HG03378 (cell line): ENCODE data around the gene SLC20A1.
A peak's percentile ranks its signal among the peaks of the same experiment; 100 is the strongest.
"Not testable (repeated sequence)": the region's sequence is repeated elsewhere in the genome, so short reads cannot be mapped to it uniquely, and the experiment has no call there.

Source experiments
- ATAC-seq: cut with Tn5 transposase; IDR thresholded peaks from one replicate; pipeline ENCODE4 v1.9.1; 2021; ENCODE audit warnings: mild to moderate bottlenecking, moderate library complexity; ENCODE audit not compliant: unreplicated experiment

Gene SLC20A1

DNA sequence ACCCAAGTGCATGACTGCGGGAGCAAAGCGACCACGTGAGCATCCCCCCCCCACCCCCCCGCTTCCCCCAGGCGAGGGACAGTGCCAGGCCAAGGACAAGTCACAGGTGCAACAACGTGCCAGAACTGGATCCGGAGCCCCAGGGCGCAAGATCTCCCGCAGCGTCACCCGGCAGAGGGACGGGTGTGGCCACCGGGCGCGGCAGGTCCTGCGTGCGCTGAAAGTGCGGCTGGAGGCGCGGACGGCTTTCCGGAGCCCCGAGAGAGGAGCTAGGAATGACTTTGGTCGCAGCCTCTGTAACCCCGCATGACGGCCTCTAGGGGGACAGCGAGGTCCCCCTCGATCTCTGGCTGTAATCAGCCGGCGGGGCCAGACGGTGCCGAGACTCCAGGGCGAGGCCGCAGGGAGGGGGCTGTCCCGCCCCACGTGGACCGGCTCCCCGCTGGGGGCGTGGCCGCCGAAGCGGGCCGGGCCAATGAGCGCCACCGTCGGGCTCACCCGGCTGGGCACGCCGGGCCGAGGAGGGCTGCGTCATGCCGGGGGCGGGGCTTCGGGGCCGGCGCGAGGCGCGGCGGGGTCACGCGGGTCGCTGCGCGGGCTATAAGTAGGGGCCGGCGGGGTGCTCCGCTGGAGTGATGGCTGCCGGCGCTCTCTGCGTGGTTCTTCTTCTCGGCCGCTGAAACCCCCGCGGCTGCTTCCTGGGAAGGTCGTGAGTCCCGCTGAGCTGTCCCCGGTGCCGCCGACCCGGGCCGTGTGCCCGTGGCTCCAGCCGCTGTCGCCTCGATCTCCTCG lies at the start of gene SLC20A1:
TSS of gene SLC20A1 (plus strand) at position 630 of the 792 bp plus-strand sequence. CDS start 890 bp downstream, outside the sequence.
- ATAC-seq = peak; percentile 71

- ATAC-seq = no peak
Measured at GRCh38 chr2:112597537-112598322, 48.0 kb upstream of the SLC20A1 start.

DNA sequence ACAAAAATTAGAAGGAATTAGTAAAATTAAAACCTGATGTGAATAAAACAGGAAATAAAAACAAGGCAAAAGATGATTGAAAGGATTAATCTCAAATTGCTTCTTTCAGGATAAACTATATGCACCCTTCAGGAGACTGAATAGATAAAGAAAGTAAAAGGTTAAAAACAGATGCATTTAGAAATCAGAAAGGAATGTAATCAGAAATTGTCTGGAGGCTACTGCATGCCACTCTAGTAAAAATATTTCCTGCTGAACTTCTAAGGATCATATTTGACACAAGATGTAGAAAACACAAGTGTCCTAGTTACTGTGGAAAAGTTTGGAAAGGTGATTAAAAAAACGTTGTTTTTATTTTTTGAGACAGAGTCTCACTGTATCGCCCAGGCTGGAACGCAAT lies 45.1 kb upstream of the SLC20A1 start:
- no peak for ATAC-seq

DNA sequence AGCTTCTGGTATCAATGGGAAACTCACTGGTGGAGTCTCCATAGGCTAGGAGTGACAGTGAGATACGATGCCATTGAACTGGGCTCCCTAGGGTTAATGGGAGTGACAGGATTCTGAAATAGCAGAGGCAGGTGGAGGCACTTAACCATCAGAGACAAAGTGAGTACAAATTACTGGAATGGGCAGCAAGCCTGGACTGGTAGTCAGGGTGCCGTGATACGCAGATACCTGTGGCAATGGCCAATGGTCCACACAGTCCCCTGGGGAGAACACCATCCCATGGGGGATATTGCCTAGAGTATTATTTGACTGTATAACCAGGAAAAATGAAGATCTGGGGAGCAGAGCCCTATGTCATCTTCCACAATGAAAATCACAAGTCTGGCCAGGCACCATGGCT lies 44.0 kb upstream of the SLC20A1 start:
- no peak for ATAC-seq

GRCh38 chr2:112602917-112603316 lies 42.8 kb upstream of the SLC20A1 start:
- no peak for ATAC-seq

DNA sequence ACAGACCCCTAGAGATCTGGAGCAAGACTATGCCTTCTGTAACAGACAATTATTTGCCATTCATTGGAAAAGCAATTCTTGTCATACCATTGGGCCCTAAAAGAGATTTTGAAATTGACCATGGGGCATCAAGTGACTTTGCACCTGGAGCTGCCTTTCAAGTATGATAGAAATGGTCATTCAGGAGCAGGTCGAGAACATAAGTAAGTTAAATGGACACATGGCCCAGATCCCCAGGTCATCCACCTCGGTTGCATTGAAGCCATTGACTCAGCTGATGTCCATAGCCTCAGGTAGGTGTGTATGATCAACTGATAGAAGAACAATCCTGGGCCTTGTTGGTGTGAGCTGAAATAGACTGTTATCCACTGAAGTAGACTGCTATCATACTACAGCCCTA lies 42.0 kb upstream of the SLC20A1 start:
- ATAC-seq = no peak

DNA sequence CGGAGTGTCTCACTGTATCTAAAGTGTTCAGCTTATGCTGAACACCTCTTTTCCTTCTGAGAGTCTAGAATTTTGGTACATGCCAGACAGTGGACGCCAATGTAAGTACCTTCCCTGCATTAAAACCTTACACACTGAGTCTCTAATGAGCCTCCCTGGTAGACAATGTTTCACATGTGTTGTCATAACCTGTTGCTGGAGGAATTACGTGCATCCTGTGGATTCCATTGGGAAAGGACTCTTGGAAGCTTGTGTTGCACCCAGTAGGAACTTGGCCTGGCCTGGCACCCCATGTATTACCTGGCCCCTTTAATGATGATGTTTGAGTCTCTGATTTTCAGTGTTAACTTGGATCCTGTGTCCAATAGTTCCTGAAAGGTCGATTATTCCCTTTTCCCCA lies 40.8 kb upstream of the SLC20A1 start:
- ATAC-seq = no peak

- ATAC-seq = no peak
Measured at GRCh38 chr2:112605926-112606325, 39.8 kb upstream of the SLC20A1 start.

GRCh38 chr2:112606547-112606946 lies 39.2 kb upstream of the SLC20A1 start:
- ATAC-seq = no peak

- no peak for ATAC-seq
Measured at GRCh38 chr2:112607680-112608438, 37.9 kb upstream of the SLC20A1 start.

DNA sequence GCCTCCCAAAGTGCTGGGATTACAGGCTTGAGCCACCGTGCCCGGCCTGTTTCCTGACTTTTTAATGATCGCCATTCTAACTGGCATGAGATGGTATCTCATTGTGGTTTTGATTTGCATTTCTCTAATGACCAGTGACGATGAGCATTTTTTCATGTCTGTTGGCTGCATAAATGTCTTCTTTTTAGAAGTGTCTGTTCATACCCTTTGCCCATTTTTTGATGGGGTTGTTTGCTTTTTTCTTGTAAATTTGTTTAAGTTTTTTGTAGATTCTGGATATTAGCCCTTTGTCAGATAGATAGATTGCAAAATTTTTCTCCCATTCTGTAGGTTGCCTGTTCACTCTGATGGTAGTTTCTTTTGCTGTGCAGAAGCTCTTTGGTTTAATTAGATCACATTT lies 36.4 kb upstream of the SLC20A1 start:
- ATAC-seq = not testable (repeated sequence)

DNA sequence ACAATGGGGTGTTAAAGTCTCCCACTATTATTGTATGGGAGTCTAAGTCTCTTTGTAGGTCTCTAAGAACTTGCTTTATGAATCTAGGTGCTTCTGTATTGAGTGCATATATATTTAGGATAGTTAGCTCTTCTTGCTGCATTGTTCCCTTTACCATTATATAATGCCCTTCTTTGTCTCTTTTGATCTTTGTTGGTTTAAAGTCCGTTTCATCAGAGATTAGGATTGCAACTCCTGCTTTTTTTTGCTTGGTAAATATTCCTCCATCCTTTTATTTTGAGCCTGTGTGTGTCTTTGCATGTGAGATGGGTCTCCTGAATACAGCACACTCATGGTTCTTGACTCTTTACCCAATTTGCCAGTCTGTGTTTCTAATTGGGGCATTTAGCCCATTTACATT lies 33.5 kb upstream of the SLC20A1 start:
- not testable (repeated sequence) for ATAC-seq

GRCh38 chr2:112614201-112614840 lies 31.4 kb upstream of the SLC20A1 start:
- ATAC-seq = no peak

DNA sequence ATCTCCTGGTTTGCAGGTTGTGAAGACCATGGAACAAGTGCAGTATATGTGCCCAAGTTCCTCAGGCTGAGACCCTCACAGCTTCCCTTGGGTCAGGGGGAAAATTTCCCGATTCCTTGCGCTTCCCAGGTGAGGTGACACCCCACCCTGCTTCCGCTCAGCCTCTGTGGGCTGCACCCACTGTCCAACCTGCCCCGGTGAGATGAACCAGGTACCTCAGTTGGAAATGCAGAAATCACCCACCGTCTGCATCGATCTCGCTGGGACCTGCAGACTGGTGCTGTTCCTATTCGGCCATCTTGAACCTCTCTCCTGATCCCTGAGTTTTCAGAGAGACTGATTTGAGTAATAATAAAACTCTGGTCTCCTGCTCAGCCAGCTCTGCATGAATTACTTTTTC lies 30.7 kb upstream of the SLC20A1 start:
- ATAC-seq = no peak

DNA sequence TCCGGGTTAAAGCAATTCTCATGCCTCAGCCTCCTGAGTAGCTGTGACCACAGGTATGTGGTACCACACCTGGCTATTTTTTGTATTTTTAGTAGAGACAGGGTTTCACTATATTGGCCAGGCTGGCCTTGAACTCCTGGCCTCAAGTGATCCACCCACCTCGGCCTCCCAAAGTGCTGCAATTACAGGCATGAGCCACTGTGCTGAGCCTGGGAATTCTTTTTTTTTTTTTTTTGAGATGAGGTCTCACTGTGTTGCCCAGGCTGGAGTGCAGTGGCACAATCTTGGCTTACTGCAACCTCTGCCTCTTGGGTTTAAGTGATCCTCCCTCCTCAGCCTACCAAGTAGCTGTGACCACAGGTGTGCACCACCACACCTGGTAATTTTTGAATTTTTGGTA lies 29.9 kb upstream of the SLC20A1 start:
- not testable (repeated sequence) for ATAC-seq

- ATAC-seq = no peak
Measured at GRCh38 chr2:112618383-112618782, 27.4 kb upstream of the SLC20A1 start.

GRCh38 chr2:112621790-112622527 lies 23.8 kb upstream of the SLC20A1 start:
- no peak for ATAC-seq

- no peak for ATAC-seq
Measured at GRCh38 chr2:112622528-112622849, 23.2 kb upstream of the SLC20A1 start.

DNA sequence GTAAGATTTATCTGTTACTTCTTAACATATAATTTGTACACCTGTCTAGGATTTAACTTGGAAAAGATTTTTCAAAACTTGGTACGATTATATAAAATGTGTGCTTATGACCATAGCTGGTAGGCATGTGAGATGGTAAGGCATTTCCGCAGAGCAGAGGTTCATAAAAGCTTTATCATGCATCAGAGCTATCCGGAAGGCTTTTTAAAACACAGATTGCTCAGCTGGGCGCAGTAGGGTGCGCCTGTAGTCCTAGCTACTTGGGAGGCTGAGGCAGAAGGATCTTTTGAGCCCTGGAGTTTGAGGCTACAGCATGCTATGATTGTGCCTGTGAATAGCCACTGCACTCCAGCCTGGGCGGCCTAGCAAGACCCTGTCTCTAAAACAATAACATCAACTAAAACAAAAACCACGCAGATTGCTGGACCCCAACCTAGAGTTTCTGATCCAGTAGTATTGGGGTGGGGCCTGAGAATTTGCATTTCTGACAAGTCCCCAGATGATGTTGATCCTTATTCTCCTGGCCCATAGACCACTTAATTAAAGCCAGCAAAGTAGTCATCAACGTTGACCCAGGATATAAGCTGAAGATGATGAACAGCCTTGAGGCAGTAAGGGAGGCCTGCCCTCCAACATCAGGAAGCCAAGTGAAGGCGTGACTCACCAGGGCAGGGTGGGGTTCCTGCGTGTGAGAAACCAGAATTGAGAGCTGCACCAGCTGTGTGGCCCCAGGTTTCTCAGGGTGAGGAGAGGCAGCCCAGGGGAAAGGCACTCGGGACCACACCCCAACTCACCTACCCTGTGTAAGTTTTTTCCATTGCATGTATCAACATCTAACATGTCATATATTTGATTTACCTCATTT lies 21.6 kb upstream of the SLC20A1 start:
- no peak for ATAC-seq
